BLaER1 (cell line): ENCODE data around the gene OR52A1.

Source experiments
- H3K27ac ChIP-seq: shearing (Covaris generic); formaldehyde crosslinking; 2 replicates; pipeline ENCODE4 v1.8.1; 2022
- H3K27me3 ChIP-seq: shearing (Covaris generic); formaldehyde crosslinking; 2 replicates; pipeline ENCODE4 v1.8.1; 2022
- H3K36me3 ChIP-seq: shearing (Covaris generic); formaldehyde crosslinking; 2 replicates; pipeline ENCODE4 v1.8.1; 2022
- H3K4me1 ChIP-seq: shearing (Covaris generic); formaldehyde crosslinking; 2 replicates; pipeline ENCODE4 v1.8.1; 2022
- H3K4me2 ChIP-seq: shearing (Covaris generic); formaldehyde crosslinking; 2 replicates; pipeline ENCODE4 v1.8.1; 2022
- H3K4me3 ChIP-seq: shearing (Covaris generic); formaldehyde crosslinking; 2 replicates; pipeline ENCODE4 v1.8.1; 2022
- H3K9ac ChIP-seq: shearing (Covaris generic); formaldehyde crosslinking; 2 replicates; pipeline ENCODE4 v1.8.1; 2022
- H3K9me3 ChIP-seq: shearing (Covaris generic); formaldehyde crosslinking; 2 replicates; pipeline ENCODE4 v1.8.1; 2022
- H4K20me1 ChIP-seq: shearing (Covaris generic); formaldehyde crosslinking; 2 replicates; pipeline ENCODE4 v1.8.1; 2022
- Cebpa-rat ChIP-seq: shearing (Covaris generic); IDR thresholded peaks from 2 replicates; pipeline ENCODE4 v1.8.1; 2022

The OR52A1 gene

DNA sequence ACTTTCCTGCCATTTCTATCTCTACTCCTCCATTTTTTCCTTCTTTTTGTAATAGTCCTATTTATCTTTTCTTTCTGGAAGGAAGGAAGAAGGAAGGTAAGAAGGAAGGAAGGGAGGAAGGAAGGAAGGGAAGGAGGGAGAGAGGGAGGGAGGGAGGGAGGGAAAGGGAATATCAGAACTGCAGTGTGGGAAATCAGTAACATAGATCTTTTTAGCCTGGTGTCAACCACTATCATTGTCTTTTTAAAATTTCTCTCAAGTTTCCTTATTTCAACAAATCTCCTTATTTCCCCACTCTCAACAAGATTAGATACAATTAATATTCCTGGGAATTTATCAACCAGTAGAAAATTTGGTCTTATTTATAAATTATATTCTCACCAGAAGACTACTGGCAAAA is 51.5 kb downstream of the OR52A1 start:
- Histone ChIP-seq H4K20me1 (no peaks in the 10 kb centered on the region), H3K36me3 (no peaks in the 10 kb centered on the region), H3K4me1 (no peaks in the 10 kb centered on the region), H3K9me3 (no peaks in the 10 kb centered on the region), H3K27me3 (no peaks in the 10 kb centered on the region), H3K9ac (no peak overlapping the region), H3K4me3 (no peak overlapping the region), H3K27ac (no peak overlapping the region), H3K4me2 (no peak overlapping the region)
- no peak for TF ChIP-seq Cebpa-rat

DNA sequence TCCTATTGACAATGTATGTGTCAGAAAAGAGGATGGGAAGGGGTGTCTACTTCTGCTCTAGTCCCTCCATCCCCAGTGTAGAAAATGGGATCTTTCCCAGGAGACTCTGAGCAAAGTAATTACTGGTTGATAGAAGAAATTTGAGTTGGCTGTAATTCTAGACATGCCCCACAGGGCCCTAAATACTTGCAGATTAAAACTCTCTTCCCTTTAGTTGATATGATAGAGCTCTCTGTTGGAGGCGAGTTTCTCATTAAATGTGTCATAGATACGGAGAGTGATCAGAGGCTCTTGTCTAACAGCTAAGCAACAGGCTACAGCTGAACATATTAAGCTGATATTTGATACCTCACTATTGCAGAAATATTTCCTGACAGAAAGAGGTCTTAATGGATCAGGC is 52.3 kb downstream of the OR52A1 start:
- Histone ChIP-seq H3K27ac (no peak overlapping the region), H3K36me3 (no peaks in the 10 kb centered on the region), H4K20me1 (no peaks in the 10 kb centered on the region), H3K4me1 (no peaks in the 10 kb centered on the region), H3K4me3 (no peak overlapping the region), H3K9me3 (no peaks in the 10 kb centered on the region), H3K9ac (no peak overlapping the region), H3K4me2 (no peak overlapping the region), H3K27me3 (no peaks in the 10 kb centered on the region)
- no peak for TF ChIP-seq Cebpa-rat

DNA sequence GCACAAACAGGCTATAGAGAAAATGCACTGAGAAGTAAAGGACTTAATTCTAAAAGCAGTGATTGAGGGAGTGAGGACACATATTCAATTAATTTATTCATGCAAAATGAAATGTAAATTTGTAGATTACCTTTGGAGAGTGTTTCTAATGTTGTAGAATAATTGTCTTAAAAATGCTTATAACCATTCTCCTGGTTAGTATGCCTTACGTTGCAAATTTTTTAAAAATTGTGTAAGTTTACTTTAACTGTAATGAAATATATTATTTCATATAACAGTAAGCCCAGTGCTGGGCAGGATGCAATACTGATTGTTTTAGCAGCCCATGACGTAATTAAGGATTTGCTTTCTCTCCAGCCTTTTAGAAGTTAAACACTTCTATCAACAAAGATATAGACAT is 58.5 kb downstream of the OR52A1 start:
- H3K4me2 ChIP-seq, result no peak overlapping the region
- H3K4me3 ChIP-seq, result no peak overlapping the region
- no peaks in the 10 kb centered on the region for H3K36me3 ChIP-seq
- no peaks in the 10 kb centered on the region for H3K9me3 ChIP-seq
- H3K27me3 ChIP-seq, result no peaks in the 10 kb centered on the region
- H3K4me1 ChIP-seq, result no peaks in the 10 kb centered on the region
- H3K27ac ChIP-seq, result no peak overlapping the region
- no peak overlapping the region for H3K9ac ChIP-seq
- H4K20me1 ChIP-seq, result no peaks in the 10 kb centered on the region
- no peak for TF ChIP-seq Cebpa-rat
